Measurements from ENCODE around the gene SMAGP.
A peak's percentile ranks its signal among the peaks of the same experiment; 100 is the strongest.

The SMAGP gene

DNA sequence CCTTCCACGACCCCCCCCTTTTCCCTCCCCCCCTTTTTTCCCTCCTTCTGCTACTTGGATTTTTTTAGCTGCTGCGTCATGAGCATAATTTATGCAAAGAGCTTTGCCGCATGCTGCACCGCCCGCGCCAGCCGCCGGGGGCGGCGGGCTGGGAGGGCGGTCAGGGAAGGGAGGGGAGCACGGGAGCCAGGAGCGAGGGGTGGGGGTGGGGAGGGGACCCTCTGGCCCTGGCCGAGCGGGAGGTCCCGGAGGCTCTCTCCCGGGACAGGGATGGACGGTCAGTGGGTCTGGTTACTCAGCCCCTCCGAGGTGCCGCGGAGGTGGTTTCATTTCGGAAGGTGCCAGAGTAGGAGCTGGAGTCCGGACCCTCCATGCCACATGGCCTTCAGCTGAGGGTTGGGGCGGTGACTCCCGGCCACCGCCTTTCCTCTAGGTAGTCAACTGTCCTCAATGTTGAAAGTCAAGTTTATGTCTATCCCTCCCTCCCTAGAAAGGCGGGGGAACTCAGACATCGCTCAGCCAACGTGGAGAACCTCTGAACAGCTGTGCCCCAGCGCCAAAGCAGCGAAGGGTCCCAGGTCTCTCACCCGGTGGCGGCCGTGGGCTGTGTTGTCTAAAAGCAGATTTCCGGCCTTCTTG, 52.1 kb downstream of the SMAGP start, which contains the start of gene POU6F1:
TSS of gene POU6F1 (minus strand) at position 95 of the 639 bp plus-strand sequence. CDS start 11,226 bp downstream, outside the sequence.
- Histone ChIP-seq H3K27ac (ENCODE audit: poor library complexity, severe bottlenecking) (peak within 1 kb of the TSS; percentile 61), H3K27me3 (ENCODE audit: insufficient read depth, poor library complexity, severe bottlenecking) (no peaks in the 10 kb centered on the region), H3K36me3 (ENCODE audit: low read depth) (no peaks in the 10 kb centered on the region), H3K4me1 (ENCODE audit: insufficient read depth, poor library complexity, severe bottlenecking) (peaks cover 6% of the 10 kb centered on the region), H3K9me3 (ENCODE audit: severe bottlenecking) (no peaks in the 10 kb centered on the region), H3K4me3 (ENCODE audit: severe bottlenecking) (peak within 1 kb of the TSS; percentile 80)
- TF ChIP-seq, protein P1, sequence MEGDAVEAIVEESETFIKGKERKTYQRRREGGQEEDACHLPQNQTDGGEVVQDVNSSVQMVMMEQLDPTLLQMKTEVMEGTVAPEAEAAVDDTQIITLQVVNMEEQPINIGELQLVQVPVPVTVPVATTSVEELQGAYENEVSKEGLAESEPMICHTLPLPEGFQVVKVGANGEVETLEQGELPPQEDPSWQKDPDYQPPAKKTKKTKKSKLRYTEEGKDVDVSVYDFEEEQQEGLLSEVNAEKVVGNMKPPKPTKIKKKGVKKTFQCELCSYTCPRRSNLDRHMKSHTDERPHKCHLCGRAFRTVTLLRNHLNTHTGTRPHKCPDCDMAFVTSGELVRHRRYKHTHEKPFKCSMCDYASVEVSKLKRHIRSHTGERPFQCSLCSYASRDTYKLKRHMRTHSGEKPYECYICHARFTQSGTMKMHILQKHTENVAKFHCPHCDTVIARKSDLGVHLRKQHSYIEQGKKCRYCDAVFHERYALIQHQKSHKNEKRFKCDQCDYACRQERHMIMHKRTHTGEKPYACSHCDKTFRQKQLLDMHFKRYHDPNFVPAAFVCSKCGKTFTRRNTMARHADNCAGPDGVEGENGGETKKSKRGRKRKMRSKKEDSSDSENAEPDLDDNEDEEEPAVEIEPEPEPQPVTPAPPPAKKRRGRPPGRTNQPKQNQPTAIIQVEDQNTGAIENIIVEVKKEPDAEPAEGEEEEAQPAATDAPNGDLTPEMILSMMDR (IDR thresholded peaks at IDR 0.05; ENCODE audit: poor library complexity, severe bottlenecking): peak; percentile 9
- ATAC-seq (ENCODE audit: low read depth) (peak; percentile 72), DNase-seq (ENCODE audit: low spot score) (peak; percentile 54)

GRCh38 chr12:51217133-51217967, 52.9 kb downstream of the SMAGP start:
- Histone ChIP-seq H3K27me3 (ENCODE audit: insufficient read depth, poor library complexity, severe bottlenecking) (no peaks in the 10 kb centered on the region), H3K27ac (ENCODE audit: poor library complexity, severe bottlenecking) (peak overlapping the region; percentile 61), H3K4me1 (ENCODE audit: insufficient read depth, poor library complexity, severe bottlenecking) (peaks cover 6% of the 10 kb centered on the region), H3K9me3 (ENCODE audit: severe bottlenecking) (no peaks in the 10 kb centered on the region), H3K4me3 (ENCODE audit: severe bottlenecking) (peak overlapping the region; percentile 80), H3K36me3 (ENCODE audit: low read depth) (no peaks in the 10 kb centered on the region)
- TF ChIP-seq, protein P1 (IDR thresholded peaks at IDR 0.05; ENCODE audit: poor library complexity, severe bottlenecking): peak; percentile 38
- ATAC-seq (ENCODE audit: low read depth) (peak; percentile 52), DNase-seq (ENCODE audit: low spot score) (peak; percentile 54)

- H3K27ac ChIP-seq (ENCODE audit: poor library complexity, severe bottlenecking): peak overlapping the region; percentile 61
- no peaks in the 10 kb centered on the region for H3K27me3 ChIP-seq (ENCODE audit: insufficient read depth, poor library complexity, severe bottlenecking)
- H3K4me3 ChIP-seq (ENCODE audit: severe bottlenecking): peak overlapping the region; percentile 80
- ATAC-seq (ENCODE audit: low read depth) (no peak), DNase-seq (ENCODE audit: low spot score) (no peak)
- H3K36me3 ChIP-seq (ENCODE audit: low read depth): no peaks in the 10 kb centered on the region
- H3K4me1 ChIP-seq (ENCODE audit: insufficient read depth, poor library complexity, severe bottlenecking): peaks cover 6% of the 10 kb centered on the region
- no peaks in the 10 kb centered on the region for H3K9me3 ChIP-seq (ENCODE audit: severe bottlenecking)
- TF ChIP-seq, protein P1 (IDR thresholded peaks at IDR 0.05; ENCODE audit: poor library complexity, severe bottlenecking): no peak
Measured at GRCh38 chr12:51216642-51217041, 53.6 kb downstream of the SMAGP start.

GRCh38 chr12:51214895-51215294, 55.3 kb downstream of the SMAGP start:
- H3K4me3 ChIP-seq (ENCODE audit: severe bottlenecking): no peak overlapping the region
- no peak overlapping the region for H3K27ac ChIP-seq (ENCODE audit: poor library complexity, severe bottlenecking)
- peaks cover 6% of the 10 kb centered on the region for H3K4me1 ChIP-seq (ENCODE audit: insufficient read depth, poor library complexity, severe bottlenecking)
- H3K36me3 ChIP-seq (ENCODE audit: low read depth): no peaks in the 10 kb centered on the region
- no peaks in the 10 kb centered on the region for H3K9me3 ChIP-seq (ENCODE audit: severe bottlenecking)
- DNase-seq (ENCODE audit: low spot score) (no peak), ATAC-seq (ENCODE audit: low read depth) (no peak)
- H3K27me3 ChIP-seq (ENCODE audit: insufficient read depth, poor library complexity, severe bottlenecking): no peaks in the 10 kb centered on the region
- TF ChIP-seq, protein P1 (IDR thresholded peaks at IDR 0.05; ENCODE audit: poor library complexity, severe bottlenecking): no peak
